ENCODE measurements around the gene ZSWIM6.

ZSWIM6 gene

DNA sequence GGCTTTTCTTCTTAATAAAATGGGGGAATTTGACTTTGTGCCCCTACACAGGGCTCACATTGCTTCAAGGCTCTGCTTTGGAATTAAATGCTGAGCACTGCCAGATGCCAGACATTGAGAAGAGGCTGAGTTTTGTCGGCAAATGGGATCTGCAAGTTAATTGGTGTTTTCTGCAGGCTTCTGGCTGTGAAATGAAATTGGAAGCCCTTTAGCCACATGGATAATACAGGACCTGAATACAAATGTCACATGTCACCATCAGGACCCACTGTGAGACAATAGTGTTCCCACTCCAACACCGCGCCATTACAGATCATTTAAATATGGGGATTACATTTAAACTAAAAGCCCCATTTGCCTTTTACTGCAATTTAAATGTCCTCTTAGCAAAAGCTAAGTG, 164.4 kb downstream of the ZSWIM6 start:
- peak; percentile 44 for DNase-seq

DNA sequence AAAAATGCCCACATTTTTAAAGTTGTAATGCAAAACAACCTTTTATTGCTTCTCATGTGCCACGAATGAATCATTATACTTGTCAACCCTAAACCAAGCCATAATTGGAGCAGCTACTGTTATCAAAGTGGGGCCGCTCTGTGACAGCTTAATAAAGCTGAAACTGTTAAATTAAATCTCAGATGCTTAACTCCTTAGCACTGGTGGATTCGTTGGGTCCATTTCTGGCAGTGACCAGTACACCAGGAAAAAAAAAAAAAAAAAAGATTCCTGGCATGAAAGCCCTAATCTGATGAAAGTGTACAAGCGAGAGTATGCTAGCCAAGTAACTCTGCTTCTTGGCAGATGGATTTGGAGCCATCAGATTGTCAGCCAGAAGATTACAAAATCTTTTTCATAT, 164.8 kb downstream of the ZSWIM6 start:
- peak; percentile 30 for DNase-seq

DNA sequence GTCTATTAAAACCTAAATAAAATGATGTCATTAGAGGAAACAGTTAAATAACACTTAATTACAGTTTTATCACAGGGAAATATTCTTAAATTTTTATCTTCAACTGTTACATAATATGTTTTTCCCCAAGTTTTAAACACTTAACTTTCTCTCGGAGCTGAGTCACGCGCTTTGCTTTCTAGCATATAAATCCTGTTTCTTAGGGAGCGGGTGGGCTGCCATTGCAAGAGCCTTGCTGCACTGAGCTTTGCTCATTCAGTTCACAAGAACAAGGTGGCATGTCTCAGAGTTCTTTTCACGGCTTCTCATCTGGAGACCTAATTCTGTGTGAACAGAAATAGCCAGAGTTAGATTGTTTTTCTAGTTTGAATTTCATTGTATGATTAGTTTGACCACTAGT, 166.1 kb downstream of the ZSWIM6 start:
- DNase-seq = no peak

DNA sequence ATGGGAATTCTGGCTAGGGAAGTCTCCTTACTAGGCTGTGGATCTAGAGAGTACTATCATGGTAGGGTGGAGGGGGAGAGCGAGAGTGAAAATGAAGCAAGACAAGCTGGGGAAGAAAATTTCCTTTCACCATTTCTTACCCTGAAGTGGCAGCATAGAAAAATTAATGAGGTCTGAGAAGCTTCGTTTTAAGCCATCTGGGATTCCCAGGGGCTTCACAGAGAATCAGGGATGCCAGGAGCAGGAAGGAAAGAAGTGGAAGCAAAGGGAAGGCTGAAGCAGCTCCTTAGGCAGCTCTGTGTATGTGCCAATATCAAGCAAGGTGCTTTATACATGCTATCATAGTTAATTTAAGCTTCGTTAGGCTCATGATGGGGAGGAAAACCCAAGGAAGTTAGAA, 169.9 kb downstream of the ZSWIM6 start:
- DNase-seq = peak; percentile 28

DNA sequence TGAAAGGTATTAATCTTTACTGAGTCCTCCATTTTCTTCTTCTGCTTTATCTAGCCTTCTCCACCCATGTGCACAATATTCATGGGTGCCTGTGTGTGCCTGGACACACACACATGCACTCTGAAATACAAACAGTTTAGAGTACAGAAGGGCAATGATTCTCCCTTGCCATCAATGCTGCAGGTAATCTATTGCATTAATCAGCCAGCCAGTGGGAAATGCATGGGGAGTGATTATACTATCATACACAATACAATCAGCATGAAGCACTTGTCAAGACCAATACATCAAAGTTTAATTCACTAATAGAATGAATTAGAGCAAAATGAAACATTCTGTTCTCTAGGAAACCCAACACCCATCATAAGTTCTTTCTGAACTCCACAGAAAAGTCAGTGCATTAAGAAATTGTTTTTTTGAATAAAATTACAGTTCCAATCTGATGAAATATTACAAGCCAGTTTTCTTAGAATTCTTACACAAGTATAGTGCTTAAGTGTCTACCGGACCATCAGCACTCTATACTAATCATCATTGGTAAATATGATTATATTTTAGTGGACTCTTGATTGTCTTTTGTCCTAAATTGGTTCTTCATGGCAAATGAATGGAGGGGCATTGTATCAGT, 172.2 kb downstream of the ZSWIM6 start:
- peak; percentile 77 for DNase-seq

DNA sequence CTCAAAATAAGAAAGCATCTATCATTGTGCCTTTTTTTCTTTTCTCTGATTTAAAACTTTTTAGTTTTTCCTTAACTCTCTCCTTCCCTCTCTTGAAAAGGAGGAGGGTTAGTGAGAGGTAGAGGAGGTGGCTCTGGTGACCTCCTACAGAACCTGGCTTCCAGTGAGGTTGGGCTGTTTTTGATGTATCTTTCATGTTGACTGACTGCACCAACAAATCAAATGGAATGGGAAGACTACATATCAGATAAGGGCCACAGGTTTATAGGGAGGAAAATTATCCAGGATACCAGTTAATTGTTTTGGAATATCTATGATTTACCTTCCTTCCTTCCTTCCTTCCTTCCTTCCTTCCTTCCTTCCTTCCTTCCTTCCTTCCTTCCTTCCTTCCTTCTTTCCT, 173.2 kb downstream of the ZSWIM6 start:
- no peak for DNase-seq

DNA sequence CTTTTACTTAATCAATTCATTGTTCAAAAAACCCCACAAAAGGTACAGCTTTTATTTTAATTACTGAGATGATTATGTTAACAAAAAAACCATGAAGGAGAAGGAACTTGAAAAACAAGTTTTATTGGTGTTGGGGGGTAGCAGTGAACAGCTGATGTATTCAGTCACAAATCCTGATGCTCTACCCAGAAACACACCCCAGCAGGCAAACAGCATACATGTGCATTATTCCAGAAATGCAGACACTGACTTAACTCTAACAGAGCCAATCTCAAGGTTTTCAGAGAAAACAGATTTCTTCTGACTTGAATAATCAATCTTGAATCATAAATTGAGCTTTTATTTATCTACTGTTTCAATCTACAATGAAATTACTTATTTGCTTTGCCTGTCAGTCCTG, 175.2 kb downstream of the ZSWIM6 start:
- DNase-seq = no peak

DNA sequence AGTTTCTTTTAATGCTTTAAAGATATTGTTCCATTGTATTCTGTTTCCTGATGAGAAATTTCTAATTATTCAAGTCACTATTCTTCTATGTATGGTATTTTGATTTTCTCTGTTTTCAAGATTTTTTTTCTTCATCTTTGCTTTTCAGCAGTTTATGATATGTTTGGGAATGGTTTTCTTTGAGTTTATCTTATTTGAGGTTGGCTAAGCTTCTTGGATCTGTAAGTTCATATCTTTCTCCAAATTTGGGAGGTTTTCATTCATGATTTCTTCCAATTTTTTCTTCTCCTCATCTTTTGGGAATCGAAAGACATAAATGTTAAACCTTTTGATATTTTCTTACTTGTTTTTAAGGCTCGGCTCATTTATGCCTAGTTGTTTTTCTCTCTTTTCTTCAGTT, 184.9 kb downstream of the ZSWIM6 start:
- no peak for DNase-seq

DNA sequence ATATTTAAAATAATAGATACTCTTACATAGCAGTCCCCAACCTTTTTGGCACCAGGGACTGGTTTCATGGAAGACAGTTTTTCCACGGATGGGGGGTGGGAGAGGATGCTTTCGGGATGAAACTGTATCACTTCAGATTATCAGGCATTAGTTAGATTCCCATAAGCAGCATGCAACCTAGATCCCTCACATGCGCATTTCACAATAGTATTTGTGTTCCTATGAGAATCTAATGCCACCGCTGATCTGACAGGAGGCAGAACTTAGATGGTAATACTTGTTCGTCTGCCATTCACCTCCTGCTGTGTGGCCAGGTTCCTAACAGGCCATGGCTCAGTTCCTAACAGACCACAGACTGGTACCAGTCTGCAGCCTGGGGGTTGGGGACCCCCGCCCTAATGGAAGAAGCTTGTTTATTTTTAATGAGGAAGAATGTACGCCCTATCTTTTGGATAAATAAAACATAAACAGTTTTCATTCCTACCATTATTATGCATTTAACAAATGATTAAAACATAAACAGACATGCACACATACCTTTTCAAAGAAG, 187.7 kb downstream of the ZSWIM6 start:
- no peak for DNase-seq

DNA sequence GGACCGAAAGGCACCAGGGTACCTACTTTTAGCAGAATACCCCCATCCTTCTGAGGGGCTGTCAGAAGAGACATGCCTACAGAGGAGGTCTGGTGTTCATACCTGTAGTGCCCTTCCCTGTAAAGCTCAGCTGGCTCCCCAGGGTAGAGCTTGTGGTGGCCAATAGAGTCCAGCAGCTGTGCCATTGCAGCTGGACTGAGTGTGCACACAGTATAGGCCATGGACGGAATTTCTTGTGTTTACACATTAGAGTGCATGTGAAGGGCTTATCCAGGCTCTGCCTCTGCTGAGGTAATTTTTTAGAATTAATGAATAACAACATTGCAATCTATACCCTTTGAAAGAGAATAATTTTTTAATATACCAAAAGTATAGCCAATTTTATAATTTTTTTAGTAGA, 191.0 kb downstream of the ZSWIM6 start:
- no peak for DNase-seq

DNA sequence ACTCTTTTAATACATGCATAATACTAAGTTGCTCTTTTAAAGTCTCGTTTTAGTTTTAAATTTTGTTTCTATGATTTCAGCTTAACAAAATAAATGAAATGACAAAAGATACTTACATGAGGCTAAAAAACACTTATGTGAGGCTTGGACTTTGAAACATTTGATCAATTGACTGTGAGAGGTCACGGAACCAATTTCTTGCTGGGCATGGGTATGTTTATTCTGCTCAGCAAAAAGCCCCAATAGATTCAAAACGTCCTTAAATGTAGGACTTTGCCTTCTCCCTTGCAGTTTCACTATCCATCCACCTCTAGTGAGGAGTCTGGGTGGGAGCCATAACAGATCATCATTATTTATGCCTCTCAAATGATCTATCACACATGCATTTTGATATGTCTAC, 191.9 kb downstream of the ZSWIM6 start:
- DNase-seq = no peak

DNA sequence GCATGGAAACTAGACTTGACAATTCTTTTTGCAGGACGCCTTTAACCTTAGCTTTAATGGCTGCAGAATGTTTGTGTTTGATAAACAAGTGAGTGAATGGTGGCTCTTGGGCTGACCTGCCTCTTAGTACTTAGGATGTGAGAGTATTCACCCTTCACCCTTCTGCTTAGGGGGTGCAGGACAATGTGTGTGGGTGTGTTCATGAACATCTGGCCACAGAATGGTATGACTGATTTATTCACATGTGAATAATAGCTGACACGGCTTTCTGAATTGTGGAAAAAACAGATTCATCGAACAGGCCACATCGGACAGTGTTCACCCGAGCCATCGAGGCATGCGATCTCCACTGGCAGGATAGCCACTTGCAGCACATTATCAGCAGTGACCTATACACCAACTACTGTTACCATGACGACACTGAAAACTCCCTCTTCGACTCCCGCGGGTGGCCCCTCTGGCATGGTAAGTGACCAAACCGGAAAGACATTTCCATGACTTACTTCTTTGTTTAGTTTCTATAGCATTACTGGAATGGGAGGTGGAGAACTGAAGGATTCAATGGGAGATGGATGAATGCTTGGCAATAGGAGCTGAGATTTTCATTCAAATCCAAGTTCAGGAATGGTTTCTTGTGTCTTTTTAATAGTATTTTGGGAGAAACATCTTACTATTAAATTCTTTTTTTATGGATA, 193.6 kb downstream of the ZSWIM6 start:
- no peak for DNase-seq

DNA sequence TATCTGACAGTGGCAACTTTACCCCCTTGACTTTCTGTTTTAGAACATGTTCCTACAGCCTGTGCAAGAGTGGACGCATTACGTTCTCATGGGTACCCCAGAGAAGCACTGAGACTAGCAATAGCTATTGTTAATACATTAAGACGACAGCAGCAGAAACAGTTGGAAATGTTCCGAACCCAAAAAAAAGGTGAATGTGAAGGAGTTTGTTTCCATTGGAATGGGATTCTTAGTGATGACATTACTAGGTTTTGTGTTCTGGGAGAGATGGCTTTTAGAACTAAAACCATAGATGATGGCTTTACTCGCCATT, 194.1 kb downstream of the ZSWIM6 start:
- no peak for DNase-seq

DNA sequence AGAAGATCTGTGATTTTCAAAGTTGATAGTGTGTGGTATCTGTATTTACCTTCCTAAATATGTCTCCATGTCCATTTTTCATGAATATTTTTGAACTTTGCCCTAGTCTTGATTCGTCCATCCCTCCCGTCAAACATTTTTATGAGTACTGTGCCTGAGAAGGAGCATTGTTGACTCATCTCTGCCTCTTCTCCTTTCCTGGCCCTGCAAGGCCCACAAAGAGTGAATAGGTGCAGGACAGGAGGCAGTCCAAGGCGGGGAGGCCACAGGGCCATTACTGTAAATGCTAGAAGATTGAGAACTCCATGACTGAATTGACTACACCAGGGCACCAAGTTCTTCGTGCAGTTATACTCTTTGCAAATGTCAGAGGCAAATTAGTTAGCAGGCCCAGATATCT, 200.9 kb downstream of the ZSWIM6 start:
- DNase-seq = no peak

DNA sequence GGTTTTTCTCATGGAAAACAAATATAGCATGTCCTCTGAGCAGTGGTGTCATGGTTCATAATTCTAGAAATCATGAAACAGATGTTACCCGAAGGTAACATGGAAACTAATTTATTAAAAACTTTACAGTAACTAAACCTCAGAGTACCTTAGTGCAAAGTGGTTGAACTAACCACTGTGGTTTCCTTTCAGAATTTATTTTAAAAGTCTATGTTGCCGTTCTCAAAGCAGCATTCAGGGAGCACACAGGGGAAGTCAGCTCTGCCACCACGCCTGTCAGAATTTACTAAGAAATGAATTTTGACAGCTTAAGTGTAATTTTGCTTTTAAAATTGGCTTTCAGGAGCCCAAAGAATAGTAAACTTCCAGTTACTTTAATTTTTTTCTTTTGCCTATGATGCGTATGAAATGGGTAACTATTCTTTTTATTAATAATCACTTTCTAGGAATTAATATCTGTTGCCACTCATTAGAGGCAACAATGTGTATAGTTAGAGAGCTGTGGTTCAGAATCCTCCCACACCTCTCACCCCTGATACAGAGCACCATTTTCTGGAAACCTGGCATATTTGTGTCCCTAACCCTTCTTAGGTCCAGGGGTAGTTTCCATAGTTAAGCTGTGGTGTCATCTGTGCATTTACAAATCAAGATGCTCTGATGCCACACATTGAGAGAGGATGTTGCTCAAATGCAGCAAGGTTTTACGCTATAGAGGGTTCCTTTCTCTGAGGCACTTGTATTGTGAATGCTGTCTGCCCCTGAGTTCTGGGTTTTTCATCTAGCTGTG, 202.6 kb downstream of the ZSWIM6 start:
- peak; percentile 15 for DNase-seq

DNA sequence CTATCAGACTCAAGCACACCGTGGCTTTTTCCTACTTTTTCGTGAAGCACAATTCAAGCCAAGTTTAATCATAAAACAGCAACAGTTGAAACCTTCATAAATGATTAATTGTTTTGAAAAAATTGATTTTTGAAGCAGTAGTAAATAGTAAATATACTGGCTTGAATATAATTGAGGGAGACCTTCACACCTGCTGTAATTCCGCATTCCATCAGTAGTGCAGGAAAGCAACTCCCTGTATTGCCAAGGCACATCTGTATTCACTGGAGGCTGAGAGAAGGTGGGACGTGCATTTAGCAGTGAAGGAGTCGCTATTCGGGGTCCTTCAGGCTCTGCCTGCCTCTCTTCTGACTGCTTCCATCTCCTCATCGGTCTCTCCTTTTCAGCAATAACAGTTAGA, 203.8 kb downstream of the ZSWIM6 start:
- no peak for DNase-seq

DNA sequence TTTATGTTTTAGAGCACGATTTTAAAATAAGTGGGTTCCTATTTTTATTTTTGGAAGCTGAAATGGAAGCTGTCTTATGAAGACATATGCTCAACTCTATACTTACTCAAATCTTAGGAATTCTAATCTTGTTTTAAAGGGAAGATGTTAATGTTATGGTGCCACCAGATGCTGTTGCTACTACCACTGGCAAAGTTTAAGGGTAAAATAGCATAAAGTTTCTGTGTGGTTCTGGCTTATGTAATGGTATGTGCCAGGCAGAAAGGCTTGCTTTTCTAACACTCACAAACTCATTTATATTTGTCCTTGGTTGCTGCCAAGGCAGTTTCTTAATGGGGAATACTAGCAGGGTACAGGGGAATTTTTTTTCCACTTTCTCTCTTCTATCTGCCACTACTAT, 204.9 kb downstream of the ZSWIM6 start:
- no peak for DNase-seq

DNA sequence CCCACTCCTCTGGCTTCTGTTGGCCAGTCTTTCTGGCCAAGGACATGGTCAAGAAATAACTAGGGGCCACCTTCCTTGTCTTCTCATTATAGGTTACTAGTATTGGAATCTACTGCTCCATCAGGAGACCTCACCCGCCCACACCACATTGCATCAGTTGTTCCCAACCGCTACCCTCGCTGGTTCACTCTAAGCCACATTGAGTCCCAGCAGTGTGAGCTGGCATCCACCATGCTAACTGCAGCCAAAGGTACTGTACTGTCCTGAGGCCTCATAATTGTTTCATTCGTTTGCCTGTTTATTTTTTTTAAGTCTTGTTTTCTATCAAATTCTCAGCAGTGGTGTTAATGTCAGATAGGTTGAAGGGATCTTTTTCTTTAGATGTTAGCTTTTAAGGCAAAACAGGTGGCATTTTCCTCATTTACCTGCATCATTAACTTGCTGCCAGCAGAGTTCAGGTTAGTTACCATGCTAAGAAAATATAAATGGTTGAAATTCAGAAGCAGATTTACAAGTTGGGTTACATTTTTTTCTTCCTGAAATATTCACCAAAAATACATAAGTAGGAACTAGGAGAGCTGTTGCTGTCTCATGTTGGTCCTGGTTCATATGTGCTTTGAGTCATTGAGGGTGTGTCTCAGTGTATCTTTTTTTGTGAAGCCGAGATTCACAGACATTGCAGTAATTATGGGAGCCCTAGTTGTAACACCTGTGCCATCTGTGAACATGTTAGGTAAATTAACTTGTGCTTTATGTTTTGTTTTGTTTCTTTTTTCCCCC, 206.9 kb downstream of the ZSWIM6 start:
- DNase-seq = no peak

DNA sequence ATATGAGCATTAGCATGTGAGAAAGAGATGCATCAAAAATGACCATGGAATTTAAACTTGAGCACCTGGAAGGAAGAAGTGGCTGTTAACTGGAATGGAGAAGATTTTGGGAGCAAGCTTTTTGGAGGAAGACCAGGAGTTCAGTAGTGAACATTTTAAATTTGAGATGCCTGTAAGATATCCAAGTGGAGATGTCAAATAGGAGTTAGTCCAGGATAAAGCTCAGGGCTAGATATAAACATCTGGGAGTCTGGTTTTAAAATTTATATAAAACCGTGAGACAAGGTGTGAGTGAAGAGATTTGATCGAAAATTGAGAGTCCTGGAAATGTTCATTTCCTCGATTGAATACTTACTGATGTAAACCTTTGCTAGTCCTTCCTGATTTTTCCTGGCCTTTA, 217.5 kb downstream of the ZSWIM6 start:
- DNase-seq = no peak

DNA sequence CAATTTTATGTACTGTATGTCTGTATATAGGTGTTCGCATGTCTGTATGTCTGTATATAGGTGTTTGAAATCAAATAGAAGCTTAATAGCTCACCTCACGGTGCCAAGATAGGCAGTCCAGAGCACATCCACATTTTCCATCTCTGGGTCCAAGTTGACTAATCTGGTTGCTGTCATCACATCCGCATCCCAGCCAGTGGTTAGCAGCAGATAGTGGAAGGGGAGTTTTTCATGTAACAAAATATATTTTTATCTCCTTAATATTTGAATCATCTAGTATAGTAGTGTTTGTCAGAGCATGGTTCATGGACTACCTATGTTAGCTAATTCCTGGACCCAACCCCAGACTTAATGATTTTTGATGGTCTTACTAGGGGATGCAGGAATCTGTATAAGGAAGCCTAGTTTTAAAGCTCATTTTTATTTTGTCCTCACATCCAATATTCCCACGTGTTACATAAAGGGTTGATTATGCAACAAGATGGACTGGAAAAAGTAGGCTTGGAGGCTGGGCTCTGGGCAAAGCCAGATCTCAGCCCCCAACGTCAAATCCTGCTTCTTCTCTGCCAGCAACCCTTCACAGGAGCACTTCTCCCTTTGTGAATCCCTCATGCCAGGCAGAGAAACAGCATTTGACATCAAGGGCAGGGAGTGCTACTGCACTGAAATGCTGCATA, 219.7 kb downstream of the ZSWIM6 start:
- DNase-seq = no peak

DNA sequence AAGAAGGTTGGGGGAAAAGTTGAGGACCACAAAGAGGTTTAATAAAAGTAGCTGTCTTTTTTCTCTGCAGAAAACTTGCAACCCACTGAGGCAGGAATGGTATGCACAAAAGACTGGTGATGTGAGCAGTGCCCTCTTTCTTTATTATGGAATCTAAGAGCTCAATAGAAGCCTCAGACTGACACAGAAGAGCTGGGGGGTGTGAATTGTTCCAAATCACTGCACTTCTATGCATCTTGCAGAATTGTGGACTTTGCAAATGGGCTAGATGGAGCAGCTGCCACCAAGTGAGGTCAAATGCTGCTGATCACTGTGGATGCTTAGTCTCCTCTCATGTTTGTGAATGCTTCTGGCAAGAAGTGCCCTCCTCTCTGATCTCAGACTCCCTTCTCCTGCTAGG, 227.1 kb downstream of the ZSWIM6 start:
- DNase-seq = peak; percentile 29

DNA sequence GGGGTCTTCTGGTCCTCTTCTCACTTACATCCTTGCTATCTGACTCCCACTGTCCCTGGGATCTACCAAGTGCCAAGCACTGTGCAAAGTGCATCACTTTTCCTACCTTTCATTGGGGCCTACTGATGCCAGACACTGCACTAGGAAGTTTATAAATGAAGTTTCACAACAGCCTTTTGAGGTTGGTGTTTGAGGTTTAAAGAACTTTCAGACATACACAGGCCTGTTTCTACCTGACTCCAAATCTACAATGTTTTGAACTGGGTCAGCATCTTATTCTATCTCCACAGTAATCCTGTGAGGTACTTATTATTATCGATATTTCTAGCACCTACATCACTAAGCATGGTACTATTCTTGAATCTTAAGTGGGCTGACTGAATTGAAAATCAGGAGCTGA, 227.7 kb downstream of the ZSWIM6 start:
- DNase-seq = no peak

DNA sequence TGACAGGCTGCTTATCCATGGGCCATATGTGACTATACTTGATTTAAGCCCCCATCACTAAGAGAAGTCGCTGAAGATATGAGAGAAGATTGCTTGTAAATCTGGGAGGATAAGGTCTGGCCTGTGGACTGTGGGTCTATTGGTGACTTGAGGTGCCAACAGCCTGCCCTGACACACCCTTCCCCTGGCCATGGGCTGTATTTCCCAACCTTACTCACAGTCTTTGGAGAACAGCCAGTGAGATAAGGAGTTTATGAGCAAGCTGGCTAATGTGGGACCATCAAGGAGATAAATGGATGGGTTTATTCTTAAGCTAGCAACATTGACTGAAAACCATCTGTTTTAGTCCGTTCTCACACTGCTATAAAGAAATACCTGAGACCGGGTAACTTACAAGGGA, 231.3 kb downstream of the ZSWIM6 start:
- DNase-seq = no peak

All from retina (tissue), 1 donor.